GM19240 (cell line): ENCODE data around the gene GALNT11.

ENCODE experiments used
- DNase-seq: peaks from one replicate; pipeline ENCODE4 v3.0.0; 2011; ENCODE audit warnings: low spot score; ENCODE audit not compliant: insufficient read length

Gene GALNT11

GRCh38 chr7:152117356-152117755, 91.9 kb downstream of the GALNT11 start:
- DNase-seq: no peak

- DNase-seq: no peak
Observed at GRCh38 chr7:152120210-152120609, 94.7 kb downstream of the GALNT11 start.

GRCh38 chr7:152120776-152121175, 95.3 kb downstream of the GALNT11 start:
- DNase-seq: no peak

- no peak for DNase-seq
Observed at GRCh38 chr7:152121432-152121831, 96.0 kb downstream of the GALNT11 start.

GRCh38 chr7:152122540-152122939, 97.1 kb downstream of the GALNT11 start:
- DNase-seq: no peak

- no peak for DNase-seq
Observed at GRCh38 chr7:152126741-152127140, 101.3 kb downstream of the GALNT11 start.

GRCh38 chr7:152127229-152127628, 101.8 kb downstream of the GALNT11 start:
- DNase-seq: no peak

- no peak for DNase-seq
Observed at GRCh38 chr7:152128252-152128651, 102.8 kb downstream of the GALNT11 start.

GRCh38 chr7:152128741-152129461, 103.4 kb downstream of the GALNT11 start:
- DNase-seq: no peak

- DNase-seq: no peak
Observed at GRCh38 chr7:152129682-152130081, 104.2 kb downstream of the GALNT11 start.

GRCh38 chr7:152130658-152131590, 105.5 kb downstream of the GALNT11 start:
- no peak for DNase-seq

GRCh38 chr7:152131981-152132494, 106.6 kb downstream of the GALNT11 start:
- no peak for DNase-seq

- no peak for DNase-seq
Observed at GRCh38 chr7:152132812-152133211, 107.3 kb downstream of the GALNT11 start.

GRCh38 chr7:152133804-152134203, 108.3 kb downstream of the GALNT11 start:
- DNase-seq: no peak

GRCh38 chr7:152136686-152137085, 111.2 kb downstream of the GALNT11 start:
- DNase-seq: no peak

- DNase-seq: no peak
Observed at GRCh38 chr7:152137476-152138025, 112.1 kb downstream of the GALNT11 start.

- no peak for DNase-seq
Observed at GRCh38 chr7:152140067-152140466, 114.6 kb downstream of the GALNT11 start.

- no peak for DNase-seq
Observed at GRCh38 chr7:152140560-152140959, 115.1 kb downstream of the GALNT11 start.

GRCh38 chr7:152142976-152143595, 117.6 kb downstream of the GALNT11 start:
- no peak for DNase-seq

GRCh38 chr7:152144557-152145245, 119.2 kb downstream of the GALNT11 start:
- DNase-seq: no peak
